ENCODE results near the gene HSF5. TPM values are rescaled to one million over a fixed set of nuclear protein-coding genes. Genes with fewer than 3 reads are reported as not detected.

Gene HSF5
- total and polyA plus RNA-seq, 2 donors (not counting 1 experiment from before 2014, with no cell fraction given), result 2.2 to 5.1 TPM

- peak overlapping the region; percentile 22 for H3K27ac Mint-ChIP-seq
- H3K4me2 ChIP-seq (replicated peaks; ENCODE audit: low read depth, low read length, poor library complexity, severe bottlenecking), result no peak overlapping the region
Measured at GRCh38 chr17:58415371-58416055, 72.7 kb downstream of the HSF5 start.

More at GRCh38 chr17:58415371-58416055, 72.7 kb downstream of the HSF5 start:
- DNase-seq, result no peak
- H3K4me1 Mint-ChIP-seq, result peaks cover 21% of the 10 kb centered on the region
- Histone ChIP-seq H3K36me3 (replicated peaks in 1 of 2; ENCODE audit: control extremely low read depth in 1 of 2, control insufficient read depth in 1 of 2, extremely low read depth in 1 of 2, insufficient read depth in 2 of 2, low read length in 1 of 2) (no peaks in the 10 kb centered on the region), H3K4me3 (ENCODE audit: control extremely low read depth in 1 of 5, extremely low read depth in 1 of 5, insufficient read depth in 1 of 5, low read depth in 2 of 5, low read length in 4 of 5) (no peak overlapping the region), H3K79me2 (ENCODE audit: control insufficient read depth, insufficient read depth, low read length) (peaks cover 3% of the 10 kb centered on the region), H3K27ac (ENCODE audit: low read length in 2 of 2) (no peak overlapping the region), H3K9me3 (ENCODE audit: control extremely low read depth in 1 of 3, control insufficient read depth in 2 of 3, insufficient read depth in 1 of 3, low read length in 2 of 3) (no peaks in the 10 kb centered on the region), H3K9ac (ENCODE audit: low read length) (no peak overlapping the region), H3K4me1 (ENCODE audit: control insufficient read depth in 2 of 2, insufficient read depth in 2 of 2, low read length in 2 of 2) (peaks cover 14 to 16% of the 10 kb centered on the region in 2 donors), H4K20me1 (ENCODE audit: control insufficient read depth, insufficient read depth, low read length, poor library complexity, severe bottlenecking) (no peaks in the 10 kb centered on the region), H2AFZ (ENCODE audit: insufficient read depth, low read depth, low read length, poor library complexity, severe bottlenecking) (no peak overlapping the region), H3K27me3 (replicated peaks in 1 of 4; ENCODE audit: control extremely low read depth in 1 of 4, control insufficient read depth in 3 of 4, insufficient read depth in 4 of 4, low read length in 3 of 4) (no peaks in the 10 kb centered on the region)
- ChIA-PET CTCF (interaction anchor here (0.9 to 6.1 kb wide), 4 partner anchors 31 to 99 kb away, joined by 3 to 131 read pairs (median 14); partner anchors contain the start of gene SUPT4H1), POLR2A (interaction anchor here (1.0 to 1.2 kb wide), 2 partner anchors 63 to 80 kb away, joined by 3 read pairs; partner anchors contain the start of gene SUPT4H1)
- H3K9me3 Mint-ChIP-seq (ENCODE audit: insufficient read depth), result no peaks in the 10 kb centered on the region
- no peaks in the 10 kb centered on the region for H3K27me3 Mint-ChIP-seq
- TF ChIP-seq CTCF (IDR thresholded peaks at IDR 0.05) (no peak), EZH2 (IDR thresholded peaks at IDR 0.05; ENCODE audit: borderline replicate concordance, insufficient read depth, low read depth, low read length, poor library complexity, severe bottlenecking) (no peak)
- intact Hi-C loops (cut with micrococcal nuclease), result loop anchor here (2.0 kb wide), 1 partner anchor 71 kb away; no protein-coding TSS in a partner anchor
- H3K4me3 Mint-ChIP-seq, result no peak overlapping the region
- no peak for ATAC-seq (ENCODE audit: low read depth)
- WGBS (ENCODE audit: insufficient coverage), result 100% methylated on average over 2 of the region's 6 CpGs
